GM23338 (cell line): ENCODE results near the gene KCNN2. TPM values are rescaled to one million over a fixed set of nuclear protein-coding genes. Genes with fewer than 3 reads are reported as not detected.

Experiments
- ATAC-seq: fragments of 200-7000 bp; cut with Tn5 transposase; 3 replicates; pipeline ENCODE4 v1.9.1; 2020
- DNase-seq: peaks from one replicate; pipeline ENCODE4 v3.0.0-alpha.2; 2015; ENCODE audit warnings: low spot score
- H2AFZ ChIP-seq: fragments of 200-600 bp; sonication (generic); 2 replicates; pipeline ENCODE4 v1.8.0; 2016; ENCODE audit warnings: antibody characterized with exemption, mild to moderate bottlenecking, moderate library complexity
- H3F3A ChIP-seq: fragments of 200-600 bp; sonication (generic); replicated peaks from 2 replicates; pipeline ENCODE4 v1.8.0; 2017; ENCODE audit warnings: antibody characterized with exemption, mixed run types, low read depth
- H3K27ac ChIP-seq: fragments of 200-600 bp; sonication (generic); 2 replicates; pipeline ENCODE4 v1.6.1; 2016; ENCODE audit warnings: low read depth
- H3K27me3 ChIP-seq: fragments of 200-600 bp; sonication (generic); 2 replicates; pipeline ENCODE4 v1.8.0; 2016; ENCODE audit warnings: mild to moderate bottlenecking, mixed run types, moderate library complexity; ENCODE audit not compliant: insufficient read depth
- H3K36me3 ChIP-seq: fragments of 200-600 bp; sonication (generic); 2 replicates; pipeline ENCODE4 v1.8.0; 2016; ENCODE audit warnings: mild to moderate bottlenecking; ENCODE audit not compliant: insufficient read depth
- H3K4me1 ChIP-seq: fragments of 200-600 bp; sonication (generic); 2 replicates; pipeline ENCODE4 v1.8.0; 2016; ENCODE audit warnings: mild to moderate bottlenecking, moderate library complexity; ENCODE audit not compliant: insufficient read depth
- H3K4me2 ChIP-seq: fragments of 200-600 bp; sonication (generic); 2 replicates; pipeline ENCODE4 v1.7.1; 2017; ENCODE audit warnings: mixed run types
- H3K4me3 ChIP-seq: fragments of 200-600 bp; sonication (generic); 2 replicates; pipeline ENCODE4 v1.6.1; 2016; ENCODE audit warnings: mixed run types
- H3K79me2 ChIP-seq: fragments of 200-600 bp; sonication (generic); replicated peaks from 2 replicates; pipeline ENCODE4 v1.8.0; 2017; ENCODE audit warnings: mild to moderate bottlenecking; ENCODE audit not compliant: insufficient read depth
- H3K9me2 ChIP-seq: fragments of 200-600 bp; sonication (generic); 2 replicates; pipeline ENCODE4 v1.8.0; 2017; ENCODE audit not compliant: insufficient read depth
- H4K20me1 ChIP-seq: fragments of 200-600 bp; sonication (generic); replicated peaks from 2 replicates; pipeline ENCODE4 v1.8.0; 2017; ENCODE audit warnings: mild to moderate bottlenecking; ENCODE audit not compliant: insufficient read depth
- H3K27ac Mint-ChIP-seq: 2 replicates; pipeline ENCODE4 v1.8.0; 2020; ENCODE audit warnings: inconsistent platforms, mild to moderate bottlenecking, moderate library complexity, mixed read lengths
- H3K27me3 Mint-ChIP-seq: 3 replicates; pipeline ENCODE4 v1.8.0; 2022; ENCODE audit warnings: low read depth, mild to moderate bottlenecking, moderate library complexity, mixed read lengths, inconsistent platforms; ENCODE audit not compliant: insufficient read depth, poor library complexity
- H3K36me3 Mint-ChIP-seq: 3 replicates; pipeline ENCODE4 v1.8.0; 2021; ENCODE audit warnings: low read depth, mild to moderate bottlenecking, inconsistent platforms, moderate library complexity, mixed read lengths
- H3K4me1 Mint-ChIP-seq: 3 replicates; pipeline ENCODE4 v1.8.0; 2020; ENCODE audit warnings: mild to moderate bottlenecking, inconsistent platforms, mixed read lengths
- H3K4me3 Mint-ChIP-seq: 3 replicates; pipeline ENCODE4 v1.8.0; 2021; ENCODE audit warnings: moderate library complexity, mild to moderate bottlenecking, inconsistent platforms, mixed read lengths
- H3K9me3 Mint-ChIP-seq: 3 replicates; pipeline ENCODE4 v1.8.0; 2020; ENCODE audit warnings: moderate library complexity, mild to moderate bottlenecking, inconsistent platforms, mixed read lengths
- CREB1 ChIP-seq: fragments of 250-450 bp; sonication (Bioruptor Pico); IDR thresholded peaks from 2 replicates; pipeline ENCODE4 v1.5.0; 2020; ENCODE audit warnings: low read depth, mild to moderate bottlenecking, moderate library complexity
- CTCF ChIP-seq, 2 experiments: fragments of 200-600 bp in 1 of 2; sonication (generic) in 1 of 2; conservative IDR thresholded peaks; 2 replicates each; pipeline versions ENCODE4 v1.5.1 to v1.6.1; 2016 to 2017; ENCODE audit warnings: antibody characterized with exemption in 2 of 2, low read depth in 2 of 2, mild to moderate bottlenecking in 2 of 2, moderate library complexity in 1 of 2
- ETS1 ChIP-seq: IDR thresholded peaks from 2 replicates; pipeline ENCODE4 v1.6.1; 2016; ENCODE audit warnings: antibody characterized with exemption
- EZH2 ChIP-seq: fragments of 200-600 bp; sonication (generic); IDR thresholded peaks from one replicate; pipeline ENCODE4 v1.8.0; 2017; ENCODE audit warnings: antibody characterized with exemption, mild to moderate bottlenecking, low read depth; ENCODE audit not compliant: unreplicated experiment
- EZH2phosphoT487 ChIP-seq: fragments of 200-600 bp; sonication (generic); IDR thresholded peaks from one replicate; pipeline ENCODE4 v1.8.1; 2018; ENCODE audit warnings: antibody characterized with exemption; ENCODE audit not compliant: unreplicated experiment
- JUNB ChIP-seq: IDR thresholded peaks from one replicate; pipeline ENCODE4 v1.6.1; 2016; ENCODE audit warnings: antibody characterized with exemption; ENCODE audit not compliant: unreplicated experiment
- NANOG ChIP-seq: IDR thresholded peaks from 2 replicates; pipeline ENCODE4 v1.6.1; 2016; ENCODE audit warnings: antibody characterized with exemption, borderline replicate concordance
- POLR2AphosphoS5 ChIP-seq: IDR thresholded peaks from 2 replicates; pipeline ENCODE4 v1.6.1; 2016; ENCODE audit warnings: antibody characterized with exemption, low read depth
- STAT1 ChIP-seq: IDR thresholded peaks from one replicate; pipeline ENCODE4 v1.6.1; 2016; ENCODE audit warnings: antibody characterized with exemption; ENCODE audit not compliant: unreplicated experiment
- ZNF114 ChIP-seq: fragments of 250-450 bp; sonication (Bioruptor Pico); IDR thresholded peaks from 2 replicates; pipeline ENCODE4 v1.5.0; 2020; ENCODE audit warnings: mild to moderate bottlenecking, moderate library complexity
- ZNF331 ChIP-seq: fragments of 250-450 bp; sonication (Bioruptor Pico); IDR thresholded peaks from 2 replicates; pipeline ENCODE4 v1.5.0; 2020; ENCODE audit warnings: low read depth, mild to moderate bottlenecking, moderate library complexity
- polyA plus RNA-seq: library from polyadenylated mRNA; unstranded; fragments of >200 nt; fragmentation: Nextera tagmentation; extraction: Ambion mirVana; gene quantifications from 2 replicates; pipeline ENCODE4 v1.2.1, GENCODE V29; 2016
- total RNA-seq: library from RNA; depleted of rRNA; stranded (reverse); fragments of >200 nt; shearing (Covaris generic); gene quantifications from 2 replicates; pipeline ENCODE4 v1.2.3, GENCODE V29; 2014
- TF ChIP-seq, protein P1 (sequence below): IDR thresholded peaks from one replicate; pipeline ENCODE4 v1.6.1; 2018; ENCODE audit warnings: antibody characterized with exemption; ENCODE audit not compliant: unreplicated experiment
- TF ChIP-seq, protein P2 (sequence below): fragments of 250-450 bp; sonication (Bioruptor Pico); IDR thresholded peaks from 2 replicates; pipeline ENCODE4 v1.5.0; 2020; ENCODE audit warnings: mild to moderate bottlenecking, moderate library complexity

KCNN2 gene
- total and polyA plus RNA-seq, 2 experiments from 2014 or later = 14.7 to 15.9 TPM

- peaks cover 53% of the 10 kb centered on the region for H3K4me1 Mint-ChIP-seq
- no peaks in the 10 kb centered on the region for H3K27me3 ChIP-seq
- no peak overlapping the region for H3K4me3 Mint-ChIP-seq
- peaks cover 16% of the 10 kb centered on the region; the same call in 2 of the 3 replicates for H3K9me3 Mint-ChIP-seq
- no peaks in the 10 kb centered on the region for H3K27me3 Mint-ChIP-seq
- peaks cover 29% of the 10 kb centered on the region for H3K36me3 Mint-ChIP-seq
- no peaks in the 10 kb centered on the region for H4K20me1 ChIP-seq
- H3K9me2 ChIP-seq = no peaks in the 10 kb centered on the region
- no peak for DNase-seq
- H2AFZ ChIP-seq = no peak overlapping the region
- H3K36me3 ChIP-seq = no peaks in the 10 kb centered on the region
- peaks cover 91% of the 10 kb centered on the region for H3K79me2 ChIP-seq
- no peak overlapping the region for H3K27ac ChIP-seq
- H3F3A ChIP-seq = no peaks in the 10 kb centered on the region
- peak overlapping the region; percentile 51 for H3K27ac Mint-ChIP-seq
- peaks cover 55% of the 10 kb centered on the region for H3K4me1 ChIP-seq
- TF ChIP-seq CREB1 (CRISPR knock-in tag) = no peak
- no peak for TF ChIP-seq ZNF114
- TF ChIP-seq STAT1 = no peak
- TF ChIP-seq NANOG = no peak
- no peak for TF ChIP-seq CTCF (conservative IDR thresholded peaks at IDR 0.05; ENCODE audit: low read depth in 2 of 2)
- TF ChIP-seq, protein P1, sequence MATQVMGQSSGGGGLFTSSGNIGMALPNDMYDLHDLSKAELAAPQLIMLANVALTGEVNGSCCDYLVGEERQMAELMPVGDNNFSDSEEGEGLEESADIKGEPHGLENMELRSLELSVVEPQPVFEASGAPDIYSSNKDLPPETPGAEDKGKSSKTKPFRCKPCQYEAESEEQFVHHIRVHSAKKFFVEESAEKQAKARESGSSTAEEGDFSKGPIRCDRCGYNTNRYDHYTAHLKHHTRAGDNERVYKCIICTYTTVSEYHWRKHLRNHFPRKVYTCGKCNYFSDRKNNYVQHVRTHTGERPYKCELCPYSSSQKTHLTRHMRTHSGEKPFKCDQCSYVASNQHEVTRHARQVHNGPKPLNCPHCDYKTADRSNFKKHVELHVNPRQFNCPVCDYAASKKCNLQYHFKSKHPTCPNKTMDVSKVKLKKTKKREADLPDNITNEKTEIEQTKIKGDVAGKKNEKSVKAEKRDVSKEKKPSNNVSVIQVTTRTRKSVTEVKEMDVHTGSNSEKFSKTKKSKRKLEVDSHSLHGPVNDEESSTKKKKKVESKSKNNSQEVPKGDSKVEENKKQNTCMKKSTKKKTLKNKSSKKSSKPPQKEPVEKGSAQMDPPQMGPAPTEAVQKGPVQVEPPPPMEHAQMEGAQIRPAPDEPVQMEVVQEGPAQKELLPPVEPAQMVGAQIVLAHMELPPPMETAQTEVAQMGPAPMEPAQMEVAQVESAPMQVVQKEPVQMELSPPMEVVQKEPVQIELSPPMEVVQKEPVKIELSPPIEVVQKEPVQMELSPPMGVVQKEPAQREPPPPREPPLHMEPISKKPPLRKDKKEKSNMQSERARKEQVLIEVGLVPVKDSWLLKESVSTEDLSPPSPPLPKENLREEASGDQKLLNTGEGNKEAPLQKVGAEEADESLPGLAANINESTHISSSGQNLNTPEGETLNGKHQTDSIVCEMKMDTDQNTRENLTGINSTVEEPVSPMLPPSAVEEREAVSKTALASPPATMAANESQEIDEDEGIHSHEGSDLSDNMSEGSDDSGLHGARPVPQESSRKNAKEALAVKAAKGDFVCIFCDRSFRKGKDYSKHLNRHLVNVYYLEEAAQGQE = no peak
- no peak for TF ChIP-seq EZH2phosphoT487
- TF ChIP-seq JUNB = no peak
- no peak for TF ChIP-seq ZNF331 (CRISPR knock-in tag)
- no peak for TF ChIP-seq ETS1
- TF ChIP-seq POLR2AphosphoS5 = no peak
- TF ChIP-seq EZH2 = no peak
- TF ChIP-seq, protein P2, sequence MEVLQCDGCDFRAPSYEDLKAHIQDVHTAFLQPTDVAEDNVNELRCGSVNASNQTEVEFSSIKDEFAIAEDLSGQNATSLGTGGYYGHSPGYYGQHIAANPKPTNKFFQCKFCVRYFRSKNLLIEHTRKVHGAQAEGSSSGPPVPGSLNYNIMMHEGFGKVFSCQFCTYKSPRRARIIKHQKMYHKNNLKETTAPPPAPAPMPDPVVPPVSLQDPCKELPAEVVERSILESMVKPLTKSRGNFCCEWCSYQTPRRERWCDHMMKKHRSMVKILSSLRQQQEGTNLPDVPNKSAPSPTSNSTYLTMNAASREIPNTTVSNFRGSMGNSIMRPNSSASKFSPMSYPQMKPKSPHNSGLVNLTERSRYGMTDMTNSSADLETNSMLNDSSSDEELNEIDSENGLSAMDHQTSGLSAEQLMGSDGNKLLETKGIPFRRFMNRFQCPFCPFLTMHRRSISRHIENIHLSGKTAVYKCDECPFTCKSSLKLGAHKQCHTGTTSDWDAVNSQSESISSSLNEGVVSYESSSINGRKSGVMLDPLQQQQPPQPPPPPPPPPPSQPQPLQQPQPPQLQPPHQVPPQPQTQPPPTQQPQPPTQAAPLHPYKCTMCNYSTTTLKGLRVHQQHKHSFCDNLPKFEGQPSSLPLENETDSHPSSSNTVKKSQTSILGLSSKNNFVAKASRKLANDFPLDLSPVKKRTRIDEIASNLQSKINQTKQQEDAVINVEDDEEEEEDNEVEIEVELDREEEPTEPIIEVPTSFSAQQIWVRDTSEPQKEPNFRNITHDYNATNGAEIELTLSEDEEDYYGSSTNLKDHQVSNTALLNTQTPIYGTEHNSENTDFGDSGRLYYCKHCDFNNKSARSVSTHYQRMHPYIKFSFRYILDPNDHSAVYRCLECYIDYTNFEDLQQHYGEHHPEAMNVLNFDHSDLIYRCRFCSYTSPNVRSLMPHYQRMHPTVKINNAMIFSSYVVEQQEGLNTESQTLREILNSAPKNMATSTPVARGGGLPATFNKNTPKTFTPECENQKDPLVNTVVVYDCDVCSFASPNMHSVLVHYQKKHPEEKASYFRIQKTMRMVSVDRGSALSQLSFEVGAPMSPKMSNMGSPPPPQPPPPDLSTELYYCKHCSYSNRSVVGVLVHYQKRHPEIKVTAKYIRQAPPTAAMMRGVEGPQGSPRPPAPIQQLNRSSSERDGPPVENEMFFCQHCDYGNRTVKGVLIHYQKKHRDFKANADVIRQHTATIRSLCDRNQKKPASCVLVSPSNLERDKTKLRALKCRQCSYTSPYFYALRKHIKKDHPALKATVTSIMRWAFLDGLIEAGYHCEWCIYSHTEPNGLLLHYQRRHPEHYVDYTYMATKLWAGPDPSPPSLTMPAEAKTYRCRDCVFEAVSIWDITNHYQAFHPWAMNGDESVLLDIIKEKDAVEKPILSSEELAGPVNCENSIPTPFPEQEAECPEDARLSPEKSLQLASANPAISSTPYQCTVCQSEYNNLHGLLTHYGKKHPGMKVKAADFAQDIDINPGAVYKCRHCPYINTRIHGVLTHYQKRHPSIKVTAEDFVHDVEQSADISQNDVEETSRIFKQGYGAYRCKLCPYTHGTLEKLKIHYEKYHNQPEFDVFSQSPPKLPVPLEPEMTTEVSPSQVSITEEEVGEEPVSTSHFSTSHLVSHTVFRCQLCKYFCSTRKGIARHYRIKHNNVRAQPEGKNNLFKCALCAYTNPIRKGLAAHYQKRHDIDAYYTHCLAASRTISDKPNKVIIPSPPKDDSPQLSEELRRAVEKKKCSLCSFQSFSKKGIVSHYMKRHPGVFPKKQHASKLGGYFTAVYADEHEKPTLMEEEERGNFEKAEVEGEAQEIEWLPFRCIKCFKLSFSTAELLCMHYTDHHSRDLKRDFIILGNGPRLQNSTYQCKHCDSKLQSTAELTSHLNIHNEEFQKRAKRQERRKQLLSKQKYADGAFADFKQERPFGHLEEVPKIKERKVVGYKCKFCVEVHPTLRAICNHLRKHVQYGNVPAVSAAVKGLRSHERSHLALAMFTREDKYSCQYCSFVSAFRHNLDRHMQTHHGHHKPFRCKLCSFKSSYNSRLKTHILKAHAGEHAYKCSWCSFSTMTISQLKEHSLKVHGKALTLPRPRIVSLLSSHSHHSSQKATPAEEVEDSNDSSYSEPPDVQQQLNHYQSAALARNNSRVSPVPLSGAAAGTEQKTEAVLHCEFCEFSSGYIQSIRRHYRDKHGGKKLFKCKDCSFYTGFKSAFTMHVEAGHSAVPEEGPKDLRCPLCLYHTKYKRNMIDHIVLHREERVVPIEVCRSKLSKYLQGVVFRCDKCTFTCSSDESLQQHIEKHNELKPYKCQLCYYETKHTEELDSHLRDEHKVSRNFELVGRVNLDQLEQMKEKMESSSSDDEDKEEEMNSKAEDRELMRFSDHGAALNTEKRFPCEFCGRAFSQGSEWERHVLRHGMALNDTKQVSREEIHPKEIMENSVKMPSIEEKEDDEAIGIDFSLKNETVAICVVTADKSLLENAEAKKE (CRISPR knock-in tag) = no peak
- no peak for ATAC-seq
- H3K4me2 ChIP-seq = peak overlapping the region; percentile 63; the same call in 1 of the 2 replicates
- no peak overlapping the region for H3K4me3 ChIP-seq
Measured at GRCh38 chr5:114435220-114435481, 73.3 kb downstream of the KCNN2 start.
